Activated naive CD8-positive, alpha-beta T cell (primary cell): ENCODE data around the gene QPRT.
"Not testable (repeated sequence)": the region's sequence is repeated elsewhere in the genome, so short reads cannot be mapped to it uniquely, and the experiment has no call there.

Source experiments
- H3K27ac Mint-ChIP-seq: one replicate; pipeline ENCODE4 v1.8.0; 2021; ENCODE audit warnings: mixed read lengths
- H3K27me3 Mint-ChIP-seq: one replicate; pipeline ENCODE4 v1.8.0; 2021; ENCODE audit warnings: mixed read lengths
- H3K36me3 Mint-ChIP-seq: one replicate; pipeline ENCODE4 v1.8.0; 2021; ENCODE audit warnings: mixed read lengths
- H3K4me1 Mint-ChIP-seq: one replicate; pipeline ENCODE4 v1.8.0; 2021; ENCODE audit warnings: low read depth, mixed read lengths
- H3K4me3 Mint-ChIP-seq: one replicate; pipeline ENCODE4 v1.8.0; 2021; ENCODE audit warnings: mild to moderate bottlenecking, mixed read lengths
- H3K9me3 Mint-ChIP-seq: one replicate; pipeline ENCODE4 v1.8.0; 2021; ENCODE audit warnings: low read depth, mixed read lengths

The QPRT gene

GRCh38 chr16:29739927-29740629, 61.1 kb downstream of the QPRT start:
- Mint-ChIP-seq H3K27ac (peak overlapping the region; percentile 87), H3K4me3 (peak overlapping the region; percentile 24), H3K4me1 (peaks cover 85% of the 10 kb centered on the region)
- not testable (repeated sequence) for H3K27me3 Mint-ChIP-seq, H3K9me3 Mint-ChIP-seq, H3K36me3 Mint-ChIP-seq

- H3K27ac Mint-ChIP-seq = peak overlapping the region; percentile 87
- peaks cover 87% of the 10 kb centered on the region for H3K4me1 Mint-ChIP-seq
- H3K36me3 Mint-ChIP-seq, H3K9me3 Mint-ChIP-seq, H3K27me3 Mint-ChIP-seq: not testable (repeated sequence)
- H3K4me3 Mint-ChIP-seq = peak overlapping the region; percentile 30
Observed at GRCh38 chr16:29740630-29741015, 61.6 kb downstream of the QPRT start.

GRCh38 chr16:29742683-29743275, 63.8 kb downstream of the QPRT start:
- peaks cover 88% of the 10 kb centered on the region for H3K4me1 Mint-ChIP-seq
- H3K27ac Mint-ChIP-seq = peak overlapping the region; percentile 87
- H3K36me3 Mint-ChIP-seq = no peaks in the 10 kb centered on the region

DNA sequence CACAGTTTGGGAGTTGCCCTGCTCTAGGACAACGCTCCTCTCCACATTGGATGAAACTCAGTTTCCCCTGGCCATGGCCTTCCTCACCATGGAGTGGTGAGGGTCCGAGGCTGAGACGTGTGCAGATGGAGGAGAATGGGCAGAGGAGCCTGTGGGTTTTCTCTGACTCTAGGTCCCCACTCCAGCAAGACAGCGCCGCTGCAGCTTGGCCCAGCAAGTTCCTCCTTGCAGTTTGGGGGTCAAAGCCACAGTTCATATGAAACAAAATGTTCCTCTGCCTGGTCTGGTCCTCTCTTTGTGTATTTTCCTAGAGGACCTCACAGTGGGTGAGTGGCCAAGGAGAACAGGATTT, 64.5 kb downstream of the QPRT start:
- Mint-ChIP-seq H3K9me3 (no peaks in the 10 kb centered on the region), H3K4me3 (peak overlapping the region; percentile 81), H3K4me1 (peaks cover 83% of the 10 kb centered on the region), H3K27ac (peak overlapping the region; percentile 87), H3K36me3 (no peaks in the 10 kb centered on the region), H3K27me3 (no peaks in the 10 kb centered on the region)

More at GRCh38 chr16:29742683-29743275, 63.8 kb downstream of the QPRT start:
- Mint-ChIP-seq H3K27me3 (no peaks in the 10 kb centered on the region), H3K4me3 (peak overlapping the region; percentile 81), H3K9me3 (no peaks in the 10 kb centered on the region)

DNA sequence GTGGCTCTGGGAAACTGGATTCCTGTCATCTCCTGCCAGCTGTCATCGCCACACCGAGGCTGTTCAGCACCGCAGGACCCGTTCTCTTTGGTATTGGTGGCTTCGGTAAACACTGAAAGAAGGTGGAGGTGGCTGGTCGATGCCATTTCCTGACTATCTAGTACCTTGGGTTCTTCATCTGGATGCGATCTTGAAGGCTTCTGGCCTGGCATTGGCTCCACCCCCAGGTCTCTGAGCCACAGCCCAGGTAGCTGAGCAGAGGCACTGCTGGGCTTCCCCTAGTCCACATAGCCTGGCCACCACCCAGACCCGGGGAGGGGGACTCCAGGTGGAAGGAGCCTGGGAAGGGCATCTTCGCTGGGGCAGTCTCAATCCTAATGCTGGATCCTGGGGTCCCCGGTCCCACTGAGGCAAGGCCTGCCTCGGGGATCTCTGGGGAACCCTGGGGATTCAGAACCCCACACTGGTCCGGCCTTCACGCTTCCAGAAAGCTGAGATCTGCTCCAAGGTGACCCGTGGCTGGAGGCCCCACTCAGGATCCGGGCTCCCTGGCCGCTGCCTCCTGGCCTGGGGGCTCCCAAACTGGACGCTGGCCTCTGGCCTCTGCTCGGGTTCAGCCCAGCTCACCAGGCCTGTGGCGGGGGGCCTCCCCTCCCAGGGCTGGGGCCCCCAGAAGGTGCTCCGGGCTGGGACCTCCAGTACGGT, 65.0 kb downstream of the QPRT start:
- H3K9me3 Mint-ChIP-seq = no peaks in the 10 kb centered on the region

GRCh38 chr16:29744541-29745101, 65.6 kb downstream of the QPRT start:
- Mint-ChIP-seq H3K36me3 (no peaks in the 10 kb centered on the region), H3K4me3 (peak overlapping the region; percentile 94), H3K27me3 (no peaks in the 10 kb centered on the region), H3K4me1 (peaks cover 79% of the 10 kb centered on the region), H3K27ac (peak overlapping the region; percentile 96), H3K9me3 (no peaks in the 10 kb centered on the region)

More for the DNA sequence above, 65.0 kb downstream of the QPRT start:
- Mint-ChIP-seq H3K27me3 (no peaks in the 10 kb centered on the region), H3K36me3 (no peaks in the 10 kb centered on the region), H3K27ac (peak overlapping the region; percentile 96), H3K4me3 (peak overlapping the region; percentile 94), H3K4me1 (peaks cover 83% of the 10 kb centered on the region)

DNA sequence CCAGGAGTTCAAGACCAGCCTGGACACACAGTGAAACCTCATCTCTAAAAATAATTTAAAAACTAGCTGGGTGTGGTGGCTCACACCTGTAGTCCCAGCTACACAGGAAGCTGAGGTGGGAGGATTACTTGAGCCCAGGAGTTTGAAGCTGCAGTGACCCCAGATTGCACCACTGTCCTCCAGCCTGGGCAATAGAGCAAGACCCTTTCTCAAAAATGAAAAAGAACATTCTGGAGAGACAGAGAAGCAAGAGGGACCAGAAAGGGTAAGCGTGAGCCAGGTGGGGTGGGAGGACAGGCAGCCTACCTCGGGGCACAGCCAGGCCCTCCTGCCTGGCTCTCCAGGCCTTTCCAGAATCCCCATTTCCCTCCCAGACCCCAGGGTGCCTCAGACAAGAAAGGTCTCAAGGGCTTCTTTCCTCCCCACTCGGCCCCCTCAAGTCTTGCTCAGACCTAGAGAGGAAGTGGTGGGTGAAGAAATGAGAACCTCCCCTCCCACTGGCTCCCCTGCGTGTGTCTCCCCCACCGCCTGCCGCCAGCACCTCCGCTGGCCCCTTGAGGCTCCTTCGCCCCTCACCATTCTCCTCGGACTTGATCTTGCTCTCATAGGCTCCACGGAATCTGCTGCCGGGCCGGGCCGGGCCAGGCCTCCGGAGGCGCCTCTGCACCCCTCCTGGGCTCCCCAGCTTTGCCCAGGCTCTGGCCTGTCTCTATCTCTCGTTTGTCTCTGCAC, 66.3 kb downstream of the QPRT start:
- peaks cover 75% of the 10 kb centered on the region for H3K4me1 Mint-ChIP-seq
- no peaks in the 10 kb centered on the region for H3K9me3 Mint-ChIP-seq
- H3K27ac Mint-ChIP-seq = peak overlapping the region; percentile 96
- no peaks in the 10 kb centered on the region for H3K27me3 Mint-ChIP-seq
- no peaks in the 10 kb centered on the region for H3K36me3 Mint-ChIP-seq
- peak overlapping the region; percentile 94 for H3K4me3 Mint-ChIP-seq

DNA sequence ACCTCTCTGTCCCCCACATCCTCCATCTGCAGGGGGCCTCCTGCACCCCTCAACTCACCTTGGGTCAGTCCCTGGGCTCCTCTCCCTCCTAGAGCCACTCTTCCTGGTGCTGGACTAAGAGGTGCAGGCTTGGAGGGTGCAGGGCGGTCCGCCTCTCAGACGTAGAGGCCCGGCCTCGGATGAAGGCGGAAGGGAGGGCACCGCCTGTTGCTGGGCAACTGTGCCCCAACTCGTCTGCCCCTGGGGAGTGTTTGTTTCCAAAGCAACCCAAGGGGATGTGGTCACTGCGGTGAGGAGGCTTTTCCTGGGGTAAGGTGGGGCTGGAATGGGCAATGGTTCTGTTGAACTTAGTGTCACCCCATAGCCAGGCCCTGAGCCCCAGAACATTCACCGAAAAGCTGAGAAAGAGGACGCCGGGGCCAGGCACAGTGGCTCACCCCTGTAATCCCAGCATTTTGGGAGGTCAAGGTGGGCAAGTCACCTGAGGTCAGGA, 66.9 kb downstream of the QPRT start, which contains the start of gene C16orf54:
TSS of gene C16orf54 (minus strand) at position 138 of the 493 bp plus-strand sequence. CDS start 1,039 bp downstream, outside the sequence.
- H3K4me3 Mint-ChIP-seq = peak within 1 kb of the TSS; percentile 94
- H3K9me3 Mint-ChIP-seq = no peaks in the 10 kb centered on the region
- H3K27me3 Mint-ChIP-seq = no peaks in the 10 kb centered on the region
- peaks cover 69% of the 10 kb centered on the region for H3K4me1 Mint-ChIP-seq
- H3K27ac Mint-ChIP-seq = peak within 1 kb of the TSS; percentile 96
- H3K36me3 Mint-ChIP-seq = no peaks in the 10 kb centered on the region

DNA sequence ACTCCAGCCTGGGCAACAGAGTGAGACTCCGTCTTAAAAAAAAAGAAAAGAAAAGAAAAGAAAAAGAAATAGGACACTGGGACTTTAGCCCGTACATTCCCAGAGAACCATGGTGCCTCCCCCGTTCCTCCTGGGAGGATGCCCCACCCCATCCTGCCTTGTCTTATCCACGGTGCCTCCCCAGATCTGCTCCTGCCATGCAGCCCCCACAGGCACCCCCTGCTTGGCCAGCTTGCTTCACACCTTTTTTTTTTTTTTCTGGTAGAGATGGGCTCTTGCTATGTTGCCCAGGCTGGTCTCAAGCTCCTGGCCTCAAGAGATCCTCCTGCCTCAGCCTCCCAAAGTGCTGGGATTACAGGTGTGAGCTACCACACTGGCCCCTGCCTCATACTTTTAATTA, 67.5 kb downstream of the QPRT start:
- H3K27ac Mint-ChIP-seq = peak overlapping the region; percentile 96
- H3K4me3 Mint-ChIP-seq = peak overlapping the region; percentile 94
- not testable (repeated sequence) for H3K9me3 Mint-ChIP-seq, H3K27me3 Mint-ChIP-seq, H3K36me3 Mint-ChIP-seq
- H3K4me1 Mint-ChIP-seq = peaks cover 65% of the 10 kb centered on the region
